Right cardiac atrium (tissue), 5 donors: ENCODE data around the gene RPP40. TPM values are rescaled to one million over a fixed set of nuclear protein-coding genes. Genes with fewer than 3 reads are reported as not detected.
"Not testable (repeated sequence)": the region's sequence is repeated elsewhere in the genome, so short reads cannot be mapped to it uniquely, and the experiment has no call there.

ENCODE experiments used
- ATAC-seq, 2 donors: fragments of 200-7000 bp; cut with Tn5 transposase; one replicate each; pipeline versions ENCODE4 v1.8.0 to v1.9.1; 2020; ENCODE audit warnings: moderate library complexity in 2 of 2, mild to moderate bottlenecking in 1 of 2
- DNase-seq, 3 donors: peaks; one replicate each; pipeline ENCODE4 v3.0.0-alpha.2; 2020
- H3K27ac ChIP-seq: one replicate; pipeline ENCODE4 v1.5.1; 2013; ENCODE audit warnings: mild to moderate bottlenecking, low read length, control low read depth, moderate library complexity
- H3K27me3 ChIP-seq: one replicate; pipeline ENCODE4 v1.6.1; 2013; ENCODE audit not compliant: control insufficient read depth, insufficient read depth
- H3K4me1 ChIP-seq: one replicate; pipeline ENCODE4 v1.6.1; 2013; ENCODE audit warnings: low read length; ENCODE audit not compliant: control insufficient read depth, insufficient read depth
- H3K4me3 ChIP-seq: one replicate; pipeline ENCODE4 v1.5.1; 2013; ENCODE audit warnings: low read length, control low read depth
- H3K9me3 ChIP-seq: one replicate; pipeline ENCODE4 v1.6.1; 2013; ENCODE audit warnings: low read length; ENCODE audit not compliant: control insufficient read depth
- WGBS: extraction: QIAGEN DNeasy Blood & Tissue Kit; methylation state at CpG from one replicate; pipeline ENCODE4 v1.1.7; 2013; 5-methylcytosine and 5-hydroxymethylcytosine counted together
- intact Hi-C, 4 donors: fragments of 100-400 bp; cut with DNase I; formaldehyde crosslinking; loops; one replicate each; pipeline versions ENCODE4 v1.11.0 to v1.14.0; 2022 to 2023
- polyA plus RNA-seq: library from polyadenylated mRNA; stranded (reverse); fragments of 200-250 nt; gene quantifications from one replicate; pipeline ENCODE4 v1.2.3, GENCODE V29; 2013
- total RNA-seq, 4 donors: library from RNA; stranded (reverse); fragmentation: NEBNext Ultra II Directional; extraction: Animal tissue kit (Norgen Biotek cat#: 25700); gene quantifications; one replicate each; pipeline ENCODE4 v1.2.1, GENCODE V29; 2021
- donor health status: healthy with polysubstance abuse.
- donor health status: DM: no; HTN: yes; CAD: no.
- donor health status: DM: no; HTN: no; CAD: no.
- donor health status: DM: no; HTN: yes; CAD: no; lungs with severe emphysema.
- donor health status: DM: yes; HTN: yes; CAD: no.

The RPP40 gene
- total and polyA plus RNA-seq, 5 donors, result 2.5 to 6.0 (median 3.0) TPM

GRCh38 chr6:5034736-5035135 is 30.9 kb upstream of the RPP40 start:
- intact Hi-C loops, result no loop called here
- Histone ChIP-seq H3K4me1 (no peaks in the 10 kb centered on the region), H3K27me3 (no peaks in the 10 kb centered on the region), H3K9me3 (no peaks in the 10 kb centered on the region), H3K27ac (no peak overlapping the region), H3K4me3 (no peak overlapping the region)
- no peak for DNase-seq
- 87% methylated on average over 7 of the region's 7 CpGs for WGBS
- no peak for ATAC-seq

- 58% methylated on average over 7 of the region's 7 CpGs for WGBS
- H3K27me3 ChIP-seq, result no peaks in the 10 kb centered on the region
- peak in 1 of 3 donors; percentile 57 for DNase-seq
- H3K9me3 ChIP-seq, result no peaks in the 10 kb centered on the region
- intact Hi-C loops, result no loop called here
- H3K27ac ChIP-seq, result no peak overlapping the region
- H3K4me1 ChIP-seq, result no peaks in the 10 kb centered on the region
- ATAC-seq, result no peak
- H3K4me3 ChIP-seq, result no peak overlapping the region
Measured at GRCh38 chr6:5034328-5034727, 30.5 kb upstream of the RPP40 start.

- intact Hi-C loops, H3K27ac ChIP-seq, H3K4me1 ChIP-seq, H3K4me3 ChIP-seq, H3K27me3 ChIP-seq, H3K9me3 ChIP-seq: not testable (repeated sequence)
- DNase-seq (peak in 1 of 3 donors; percentile 56), ATAC-seq (peak; percentile 44 to 50)
- WGBS, result 61% methylated on average over 14 of the region's 14 CpGs
Measured at GRCh38 chr6:5033214-5033904, 29.5 kb upstream of the RPP40 start.

GRCh38 chr6:5032706-5033105 is 28.9 kb upstream of the RPP40 start:
- H3K27me3 ChIP-seq, H3K27ac ChIP-seq, H3K9me3 ChIP-seq, H3K4me3 ChIP-seq, H3K4me1 ChIP-seq, intact Hi-C loops: not testable (repeated sequence)
- peak; percentile 38 to 64 for ATAC-seq
- WGBS, result 41% methylated on average over 13 of the region's 13 CpGs
- peak in 1 of 3 donors; percentile 49 for DNase-seq

GRCh38 chr6:5031150-5031549 is 27.3 kb upstream of the RPP40 start:
- intact Hi-C loops, result no loop called here
- ATAC-seq (no peak), DNase-seq (no peak)
- Histone ChIP-seq H3K27ac (no peak overlapping the region), H3K4me3 (no peak overlapping the region), H3K27me3 (no peaks in the 10 kb centered on the region), H3K9me3 (no peaks in the 10 kb centered on the region), H3K4me1 (no peaks in the 10 kb centered on the region)
- 97% methylated on average over 6 of the region's 6 CpGs for WGBS

- DNase-seq, result peak; percentile 79 to 86 (median 86)
- Histone ChIP-seq H3K4me3 (no peak overlapping the region), H3K27ac (no peak overlapping the region), H3K27me3 (no peaks in the 10 kb centered on the region), H3K4me1 (no peaks in the 10 kb centered on the region), H3K9me3 (no peaks in the 10 kb centered on the region)
- WGBS, result 27% methylated on average over 13 of the region's 13 CpGs
- peak; percentile 42 to 71 for ATAC-seq
- intact Hi-C loops, result no loop called here
Measured at GRCh38 chr6:5030596-5031136, 26.8 kb upstream of the RPP40 start.

- Histone ChIP-seq H3K27ac (no peak overlapping the region), H3K4me1 (no peaks in the 10 kb centered on the region), H3K27me3 (no peaks in the 10 kb centered on the region), H3K4me3 (no peak overlapping the region), H3K9me3 (no peaks in the 10 kb centered on the region)
- 97% methylated on average over 5 of the region's 5 CpGs for WGBS
- DNase-seq, result no peak
- intact Hi-C loops, result no loop called here
- no peak for ATAC-seq
Measured at GRCh38 chr6:5029609-5030008, 25.8 kb upstream of the RPP40 start.

GRCh38 chr6:5028921-5029320 is 25.1 kb upstream of the RPP40 start:
- Histone ChIP-seq H3K9me3 (no peaks in the 10 kb centered on the region), H3K27ac (no peak overlapping the region), H3K4me1 (no peaks in the 10 kb centered on the region), H3K4me3 (no peak overlapping the region), H3K27me3 (no peaks in the 10 kb centered on the region)
- WGBS, result 83% methylated on average over 5 of the region's 5 CpGs
- DNase-seq (no peak), ATAC-seq (no peak)
- intact Hi-C loops, result no loop called here

- Histone ChIP-seq H3K27me3 (no peaks in the 10 kb centered on the region), H3K9me3 (no peaks in the 10 kb centered on the region), H3K4me3 (no peak overlapping the region), H3K27ac (no peak overlapping the region), H3K4me1 (no peaks in the 10 kb centered on the region)
- no peak for DNase-seq
- intact Hi-C loops, result no loop called here
- WGBS, result over 99% methylated on average over 7 of the region's 7 CpGs
- no peak for ATAC-seq
Measured at GRCh38 chr6:5028301-5028700, 24.5 kb upstream of the RPP40 start.

GRCh38 chr6:5025911-5026819 is 22.3 kb upstream of the RPP40 start:
- 3% methylated on average over 34 of the region's 35 CpGs for WGBS
- intact Hi-C loops, result no loop called here

GRCh38 chr6:5023923-5024322 is 20.1 kb upstream of the RPP40 start:
- ATAC-seq, result no peak
- Histone ChIP-seq H3K27me3 (no peaks in the 10 kb centered on the region), H3K4me3 (no peak overlapping the region), H3K4me1 (no peaks in the 10 kb centered on the region), H3K27ac (no peak overlapping the region), H3K9me3 (no peaks in the 10 kb centered on the region)
- intact Hi-C loops, result no loop called here
- no peak for DNase-seq
- 96% methylated on average over 8 of the region's 8 CpGs for WGBS

More at GRCh38 chr6:5025911-5026819, 22.3 kb upstream of the RPP40 start:
- peak; percentile 51 to 83 (median 77) for DNase-seq
- Histone ChIP-seq H3K4me3 (peak overlapping the region; percentile 86), H3K4me1 (no peaks in the 10 kb centered on the region), H3K27ac (peak overlapping the region; percentile 79), H3K27me3 (no peaks in the 10 kb centered on the region), H3K9me3 (no peaks in the 10 kb centered on the region)
- ATAC-seq, result peak; percentile 82 to 83
